SU-DHL-6 (cell line): ENCODE results near the gene GORASP2.

ENCODE experiments used
- CTCF ChIP-seq: fragments of 200-600 bp; sonication (generic); IDR thresholded peaks from one replicate; pipeline ENCODE4 v1.5.1; 2017; ENCODE audit warnings: antibody characterized with exemption, mild to moderate bottlenecking, low read length, moderate library complexity; ENCODE audit not compliant: insufficient read depth, poor library complexity, severe bottlenecking
- EZH2phosphoT487 ChIP-seq: fragments of 200-600 bp; sonication (generic), shearing (Covaris generic); conservative IDR thresholded peaks from 2 replicates; pipeline ENCODE4 v1.6.1; 2018; ENCODE audit warnings: mild to moderate bottlenecking, antibody characterized with exemption, low read length, moderate library complexity, mixed read lengths

- TF ChIP-seq CTCF (no peak), EZH2phosphoT487 (no peak)
Measured at GRCh38 chr2:170996316-170996715, 67.3 kb downstream of the GORASP2 start.
